Stimulated activated CD8-positive, alpha-beta memory T cell treated with anti-CD3 and anti-CD28 coated beads, Interleukin-15, amount 100 ng/mL, for 1 hour (primary cell): Measurements from ENCODE around the gene IYD.

Experiments
- DNase-seq: peaks from one replicate; pipeline ENCODE4 v3.0.0-alpha.2; 2020; ENCODE audit warnings: low read depth

IYD gene

GRCh38 chr6:150368762-150369161 is at the start of gene IYD:
IYD (plus strand) TSS chr6:150369012; CDS start chr6:150369032, 20 bp downstream.
- no peak for DNase-seq

- no peak for DNase-seq
Measured at GRCh38 chr6:150319924-150320323, 48.9 kb upstream of the IYD start.

- DNase-seq = no peak
Measured at GRCh38 chr6:150320442-150320841, 48.4 kb upstream of the IYD start.

GRCh38 chr6:150322466-150322871 is 46.3 kb upstream of the IYD start:
- DNase-seq = no peak

GRCh38 chr6:150323205-150323604 is 45.6 kb upstream of the IYD start:
- no peak for DNase-seq

GRCh38 chr6:150324044-150324443 is 44.8 kb upstream of the IYD start:
- no peak for DNase-seq

- DNase-seq = no peak
Measured at GRCh38 chr6:150325066-150325772, 43.6 kb upstream of the IYD start.

GRCh38 chr6:150327117-150327774 is 41.6 kb upstream of the IYD start:
- DNase-seq = no peak

GRCh38 chr6:150328744-150329405 is 39.9 kb upstream of the IYD start:
- no peak for DNase-seq

- no peak for DNase-seq
Measured at GRCh38 chr6:150331344-150331743, 37.5 kb upstream of the IYD start.

GRCh38 chr6:150332939-150333584 is 35.8 kb upstream of the IYD start:
- DNase-seq = no peak

GRCh38 chr6:150333585-150333941 is 35.2 kb upstream of the IYD start:
- no peak for DNase-seq

- no peak for DNase-seq
Measured at GRCh38 chr6:150334790-150335783, 33.7 kb upstream of the IYD start.

- DNase-seq = no peak
Measured at GRCh38 chr6:150336299-150336698, 32.5 kb upstream of the IYD start.

GRCh38 chr6:150336708-150337107 is 32.1 kb upstream of the IYD start:
- DNase-seq = no peak

- DNase-seq = no peak
Measured at GRCh38 chr6:150342126-150342525, 26.7 kb upstream of the IYD start.

GRCh38 chr6:150343434-150343833 is 25.4 kb upstream of the IYD start:
- DNase-seq = no peak

- no peak for DNase-seq
Measured at GRCh38 chr6:150345781-150346180, 23.0 kb upstream of the IYD start.

- no peak for DNase-seq
Measured at GRCh38 chr6:150346346-150346745, 22.5 kb upstream of the IYD start.

- DNase-seq = no peak
Measured at GRCh38 chr6:150347845-150348244, 21.0 kb upstream of the IYD start.

- DNase-seq = no peak
Measured at GRCh38 chr6:150349546-150349945, 19.3 kb upstream of the IYD start.
